ENCODE measurements around the gene DDX27. TPM values are rescaled to one million over a fixed set of nuclear protein-coding genes. Genes with fewer than 3 reads are reported as not detected.
A peak's percentile ranks its signal among the peaks of the same experiment; 100 is the strongest.
"Not testable (repeated sequence)": the region's sequence is repeated elsewhere in the genome, so short reads cannot be mapped to it uniquely, and the experiment has no call there.

Gene DDX27
- total and polyA plus RNA-seq, 2 experiments from 2014 or later: 29.1 to 33.9 TPM

- peaks cover 52% of the 10 kb centered on the region for H3K79me2 ChIP-seq
- TF ChIP-seq CTCF (IDR thresholded peaks at IDR 0.05; ENCODE audit: poor library complexity): no peak
- no peaks in the 10 kb centered on the region for H3K27me3 ChIP-seq
- H3K36me3 ChIP-seq (replicated peaks; ENCODE audit: insufficient read depth, low read depth): no peaks in the 10 kb centered on the region
- H3K4me1 ChIP-seq (ENCODE audit: insufficient read depth): peaks cover 32% of the 10 kb centered on the region
- no peaks in the 10 kb centered on the region for H3K9me3 ChIP-seq (ENCODE audit: low read depth)
- 1% methylated on average over 24 of the region's 29 CpGs for WGBS (ENCODE audit: low lambda C conversion rate, missing lambda C conversion rate)
- DNase-seq (ENCODE audit: low spot score): no peak
- no peak overlapping the region for H2AFZ ChIP-seq
- H3K4me3 ChIP-seq: peak overlapping the region; percentile 58
- no peaks in the 10 kb centered on the region for H3K9me2 ChIP-seq (replicated peaks; ENCODE audit: insufficient read depth)
- H3K27ac ChIP-seq: peak overlapping the region; percentile 98
- peak overlapping the region; percentile 82 for H3K4me2 ChIP-seq
- H4K20me1 ChIP-seq (ENCODE audit: insufficient read depth, poor library complexity, severe bottlenecking): peaks cover 44% of the 10 kb centered on the region
These were observed 31.8 kb upstream of the DDX27 start for GRCh38 chr20:49187330-49187850.

GRCh38 chr20:49187851-49188641, 31.2 kb upstream of the DDX27 start, which contains the start of gene STAU1:
TSS of gene STAU1 (minus strand) at chr20:49188334. CDS start at chr20:49166201, 22,133 bp downstream.
- H2AFZ ChIP-seq: peak within 1 kb of the TSS; percentile 99
- no peaks in the 10 kb centered on the region for H3K9me2 ChIP-seq (replicated peaks; ENCODE audit: insufficient read depth)
- peak within 1 kb of the TSS; percentile 58 for H3K4me3 ChIP-seq
- H3K79me2 ChIP-seq: peaks cover 46% of the 10 kb centered on the region
- no peaks in the 10 kb centered on the region for H3K27me3 ChIP-seq
- no peaks in the 10 kb centered on the region for H3K36me3 ChIP-seq (replicated peaks; ENCODE audit: insufficient read depth, low read depth)
- H3K9me3 ChIP-seq (ENCODE audit: low read depth): no peaks in the 10 kb centered on the region
- TF ChIP-seq EZH2 (IDR thresholded peaks at IDR 0.05; ENCODE audit: borderline replicate concordance) (no peak), CTCF (IDR thresholded peaks at IDR 0.05; ENCODE audit: poor library complexity) (no peak), EZH2phosphoT487 (IDR thresholded peaks at IDR 0.05; ENCODE audit: low read depth, severe bottlenecking, unreplicated experiment) (no peak)
- peak within 1 kb of the TSS; percentile 98 for H3K27ac ChIP-seq
- H3K4me2 ChIP-seq: peak within 1 kb of the TSS; percentile 82
- WGBS (ENCODE audit: low lambda C conversion rate, missing lambda C conversion rate): under 1% methylated on average over 37 of the region's 89 CpGs
- peaks cover 31% of the 10 kb centered on the region for H3K4me1 ChIP-seq (ENCODE audit: insufficient read depth)
- peaks cover 38% of the 10 kb centered on the region for H4K20me1 ChIP-seq (ENCODE audit: insufficient read depth, poor library complexity, severe bottlenecking)
- DNase-seq (ENCODE audit: low spot score): peak; percentile 98

- H3K79me2 ChIP-seq; H4K20me1 ChIP-seq (ENCODE audit: insufficient read depth, poor library complexity, severe bottlenecking); H2AFZ ChIP-seq; H3K9me3 ChIP-seq (ENCODE audit: low read depth); H3K36me3 ChIP-seq (replicated peaks; ENCODE audit: insufficient read depth, low read depth); H3K27ac ChIP-seq; H3K4me1 ChIP-seq (ENCODE audit: insufficient read depth); H3K4me2 ChIP-seq; H3K27me3 ChIP-seq; H3K4me3 ChIP-seq; DNase-seq (ENCODE audit: low spot score); H3K9me2 ChIP-seq (replicated peaks; ENCODE audit: insufficient read depth): not testable (repeated sequence)
- 86% methylated on average over 11 of the region's 11 CpGs for WGBS (ENCODE audit: low lambda C conversion rate, missing lambda C conversion rate)
These were observed 26.2 kb upstream of the DDX27 start for GRCh38 chr20:49192944-49193518.

- no peak for DNase-seq (ENCODE audit: low spot score)
- H3K36me3 ChIP-seq (replicated peaks; ENCODE audit: insufficient read depth, low read depth): no peaks in the 10 kb centered on the region
- H3K27me3 ChIP-seq: no peaks in the 10 kb centered on the region
- H2AFZ ChIP-seq: no peak overlapping the region
- H3K4me2 ChIP-seq: no peak overlapping the region
- H3K79me2 ChIP-seq: no peaks in the 10 kb centered on the region
- no peak overlapping the region for H3K4me3 ChIP-seq
- no peaks in the 10 kb centered on the region for H4K20me1 ChIP-seq (ENCODE audit: insufficient read depth, poor library complexity, severe bottlenecking)
- H3K9me2 ChIP-seq (replicated peaks; ENCODE audit: insufficient read depth): no peaks in the 10 kb centered on the region
- H3K4me1 ChIP-seq (ENCODE audit: insufficient read depth): no peaks in the 10 kb centered on the region
- H3K9me3 ChIP-seq (ENCODE audit: low read depth): no peaks in the 10 kb centered on the region
- TF ChIP-seq EZH2phosphoT487 (IDR thresholded peaks at IDR 0.05; ENCODE audit: low read depth, severe bottlenecking, unreplicated experiment) (no peak), EZH2 (IDR thresholded peaks at IDR 0.05; ENCODE audit: borderline replicate concordance) (no peak), CTCF (IDR thresholded peaks at IDR 0.05; ENCODE audit: poor library complexity) (no peak)
- H3K27ac ChIP-seq: no peak overlapping the region
- WGBS (ENCODE audit: low lambda C conversion rate, missing lambda C conversion rate): 97% methylated on average over 4 of the region's 4 CpGs
These were observed 19.4 kb upstream of the DDX27 start for GRCh38 chr20:49199729-49200293.
